ENCODE measurements around the gene ZKSCAN7. TPM values are rescaled to one million over a fixed set of nuclear protein-coding genes. Genes with fewer than 3 reads are reported as not detected.

ZKSCAN7 gene
- total and polyA plus RNA-seq, 2 of the 8 experiments (the other 6 are each of a cell fraction or from before 2014, with no cell fraction given), result 5.5 to 8.5 TPM

DNA sequence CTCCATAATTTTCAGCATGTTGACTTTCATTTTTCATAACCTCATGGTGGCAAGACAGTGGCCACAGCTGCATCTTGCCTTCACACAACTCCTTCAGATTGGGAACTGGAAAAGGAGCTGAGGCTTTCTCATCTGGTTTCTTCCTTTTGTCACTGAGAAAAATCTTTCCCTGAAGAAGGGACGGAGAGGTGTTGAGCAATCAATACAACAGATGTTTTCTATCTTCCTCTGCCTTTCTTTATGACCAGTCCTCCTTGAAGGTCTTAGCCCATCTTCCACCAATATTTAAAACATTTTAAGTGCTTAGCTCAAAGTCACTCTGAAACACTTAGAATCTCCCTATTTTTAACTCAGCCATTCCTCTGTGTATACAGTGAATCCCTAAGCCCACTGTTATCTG lies 41.6 kb downstream of the ZKSCAN7 start:
- H3K36me3 ChIP-seq (ENCODE audit: control insufficient read depth in 2 of 4, insufficient read depth in 4 of 4, low read length in 3 of 4), result peaks cover 5 to 57% (median 31%) of the 10 kb centered on the region in 4 experiments; a peak in 6 of 8 replicates
- H3K4me3 ChIP-seq (ENCODE audit: extremely low read depth in 1 of 4, insufficient read depth in 2 of 4, low read depth in 3 of 4, low read length in 4 of 4), result no peak overlapping the region
- H2BK20ac ChIP-seq (ENCODE audit: low read length), result no peak overlapping the region
- DNase-seq (ENCODE audit: low read depth in 1 of 2, low spot score in 2 of 2) (no peak), FAIRE-seq (no peak)
- no peaks in the 10 kb centered on the region for H3K4me1 ChIP-seq (replicated peaks in 1 of 4; ENCODE audit: control insufficient read depth in 3 of 4, insufficient read depth in 4 of 4, low read length in 3 of 4)
- H3K27me3 ChIP-seq (replicated peaks in 1 of 4; ENCODE audit: control insufficient read depth in 3 of 4, extremely low read depth in 1 of 4, insufficient read depth in 3 of 4, low read length in 3 of 4), result no peaks in the 10 kb centered on the region
- no peaks in the 10 kb centered on the region for H3K23me2 ChIP-seq (ENCODE audit: low read depth, low read length)
- no peak overlapping the region for H4K5ac ChIP-seq (ENCODE audit: insufficient read length, low read depth, low read length)
- H2BK15ac ChIP-seq (ENCODE audit: low read length), result no peak overlapping the region
- no peak overlapping the region for H3K9ac ChIP-seq (replicated peaks in 1 of 4; ENCODE audit: extremely low read depth in 1 of 4, low read depth in 3 of 4, low read length in 3 of 4)
- ChIA-PET CTCF (ENCODE audit: partially characterized antibody) (interaction anchor here (1.4 kb wide), 1 partner anchor 64 kb away, joined by 5 read pairs; no protein-coding TSS in a partner anchor), POLR2A (ENCODE audit: partially characterized antibody) (interaction anchor here (0.9 to 2.8 kb wide), 2 partner anchors 12 to 34 kb away, joined by 3 to 9 read pairs; partner anchors contain the start of gene ZNF660)
- H3K9me3 ChIP-seq (ENCODE audit: insufficient read depth in 2 of 2, low read depth in 1 of 2, low read length in 1 of 2), result peaks cover 61 to 66% of the 10 kb centered on the region in 2 experiments
- no peak overlapping the region for H3K4me2 ChIP-seq (ENCODE audit: insufficient read depth in 1 of 2, low read depth in 2 of 2, low read length in 2 of 2)
- H2BK5ac ChIP-seq (ENCODE audit: low read depth, low read length), result no peak overlapping the region
- no peak overlapping the region for H4K8ac ChIP-seq (ENCODE audit: extremely low read depth, insufficient read depth, low read length)
- no peak overlapping the region for H3K23ac ChIP-seq (ENCODE audit: insufficient read length)
- no peaks in the 10 kb centered on the region for H3K79me2 ChIP-seq (ENCODE audit: control insufficient read depth in 1 of 2, insufficient read depth in 2 of 2, low read length in 2 of 2)
- H2AFZ ChIP-seq (ENCODE audit: low read length), result no peak overlapping the region
- WGBS, 2 experiments (ENCODE audit: extremely low coverage in 1 of 2, insufficient coverage in 1 of 2, insufficient read length in 1 of 2, insufficient replicate concordance in 2 of 2, low coverage in 1 of 2, low lambda C conversion rate in 2 of 2, missing lambda C conversion rate in 1 of 2), result 87% methylated on average over 1 of the region's 1 CpG; no CpG with 5 or more reads in 1 of the 2 experiments
- no peaks in the 10 kb centered on the region for H3K79me1 ChIP-seq (ENCODE audit: low read depth, low read length)
- H2BK12ac ChIP-seq (ENCODE audit: low read depth, low read length), result no peak overlapping the region
- no peak overlapping the region for H3K14ac ChIP-seq (ENCODE audit: insufficient read length)
- no peak overlapping the region for H3K27ac ChIP-seq (ENCODE audit: low read depth, low read length)
- H2AK5ac ChIP-seq (ENCODE audit: low read depth, low read length), result no peak overlapping the region
- no peak overlapping the region for H3K18ac ChIP-seq (ENCODE audit: extremely low read depth, low read length)
- H3K4ac ChIP-seq (replicated peaks; ENCODE audit: insufficient read length, low read depth, low read length), result no peak overlapping the region
- no peak overlapping the region for H3K56ac ChIP-seq (replicated peaks; ENCODE audit: insufficient read length, low read depth, low read length)
- no peaks in the 10 kb centered on the region for H4K20me1 ChIP-seq (replicated peaks in 1 of 2; ENCODE audit: control insufficient read depth in 1 of 2, insufficient read depth in 2 of 2, low read length in 2 of 2)
- H4K91ac ChIP-seq (replicated peaks; ENCODE audit: insufficient read length, low read length), result no peak overlapping the region
- no peak overlapping the region for H2BK120ac ChIP-seq (replicated peaks; ENCODE audit: low read depth, low read length)
- TF ChIP-seq SUZ12 (IDR thresholded peaks at IDR 0.05; ENCODE audit: low read length), result no peak
- TF ChIP-seq KDM1A (IDR thresholded peaks at IDR 0.05; ENCODE audit: borderline replicate concordance, low read length), result no peak
- no peak for TF ChIP-seq CBX8 (IDR thresholded peaks at IDR 0.05; ENCODE audit: borderline replicate concordance, low read depth, low read length)
- no peak for TF ChIP-seq CREB1 (IDR thresholded peaks at IDR 0.05)
- TF ChIP-seq TCF12 (IDR thresholded peaks at IDR 0.05; ENCODE audit: low read depth, low read length), result no peak
- no peak for TF ChIP-seq SAP30 (IDR thresholded peaks at IDR 0.05; ENCODE audit: insufficient read depth, insufficient replicate concordance, low read length)
- no peak for TF ChIP-seq EP300 (IDR thresholded peaks at IDR 0.05; ENCODE audit: borderline replicate concordance in 1 of 2, low read depth in 2 of 2, low read length in 2 of 2)
- TF ChIP-seq JUN (IDR thresholded peaks at IDR 0.05; ENCODE audit: low read depth, low read length), result no peak
- no peak for TF ChIP-seq CHD1 (IDR thresholded peaks at IDR 0.05; ENCODE audit: low read depth, low read length)
- TF ChIP-seq FOSL1 (IDR thresholded peaks at IDR 0.05; ENCODE audit: insufficient read depth, low read depth, low read length), result no peak
- TF ChIP-seq RAD21 (IDR thresholded peaks at IDR 0.05 in 1 of 2, conservative IDR thresholded peaks at IDR 0.05 in 1 of 2; ENCODE audit: low read depth in 2 of 2, low read length in 2 of 2), result no peak
- no peak for TF ChIP-seq BCL11A (IDR thresholded peaks at IDR 0.05; ENCODE audit: low read depth in 2 of 2, low read length in 2 of 2)
- TF ChIP-seq POU5F1 (IDR thresholded peaks at IDR 0.05; ENCODE audit: low read depth, low read length), result no peak
- TF ChIP-seq CEBPB (IDR thresholded peaks at IDR 0.05; ENCODE audit: low read depth, low read length), result no peak
- TF ChIP-seq CBX5 (IDR thresholded peaks at IDR 0.05; ENCODE audit: low read depth, low read length), result no peak
